Measurements from ENCODE around the gene SLC52A3. TPM values are rescaled to one million over a fixed set of nuclear protein-coding genes. Genes with fewer than 3 reads are reported as not detected.
"Not testable (repeated sequence)": the region's sequence is repeated elsewhere in the genome, so short reads cannot be mapped to it uniquely, and the experiment has no call there.

SLC52A3 gene
- total RNA-seq, 1 donor from 2014 or later: 0.46 TPM

DNA sequence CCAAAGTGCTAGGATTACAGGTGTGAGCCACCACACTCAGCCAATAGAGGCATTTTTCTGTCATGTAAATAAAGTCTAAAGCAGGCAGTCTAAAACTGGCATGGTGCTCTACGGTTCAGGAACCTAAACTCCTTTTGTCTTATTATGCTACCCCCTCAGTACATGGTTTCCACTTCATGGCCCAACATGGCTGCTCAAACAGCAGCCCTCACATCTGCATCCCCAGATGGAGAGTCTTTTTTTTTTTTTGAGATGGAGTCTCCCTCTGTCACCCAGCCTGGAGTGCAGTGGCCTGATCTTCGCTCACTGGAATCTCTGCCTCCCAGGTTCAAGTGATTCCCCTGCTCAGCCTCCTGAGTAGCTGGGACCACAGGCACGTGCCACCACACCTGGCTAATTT lies 38.3 kb downstream of the SLC52A3 start:
- H3K4me3 ChIP-seq (ENCODE audit: low read depth, low read length): no peak overlapping the region
- no peak for DNase-seq (ENCODE audit: low read depth)
- TF ChIP-seq, protein P1, sequence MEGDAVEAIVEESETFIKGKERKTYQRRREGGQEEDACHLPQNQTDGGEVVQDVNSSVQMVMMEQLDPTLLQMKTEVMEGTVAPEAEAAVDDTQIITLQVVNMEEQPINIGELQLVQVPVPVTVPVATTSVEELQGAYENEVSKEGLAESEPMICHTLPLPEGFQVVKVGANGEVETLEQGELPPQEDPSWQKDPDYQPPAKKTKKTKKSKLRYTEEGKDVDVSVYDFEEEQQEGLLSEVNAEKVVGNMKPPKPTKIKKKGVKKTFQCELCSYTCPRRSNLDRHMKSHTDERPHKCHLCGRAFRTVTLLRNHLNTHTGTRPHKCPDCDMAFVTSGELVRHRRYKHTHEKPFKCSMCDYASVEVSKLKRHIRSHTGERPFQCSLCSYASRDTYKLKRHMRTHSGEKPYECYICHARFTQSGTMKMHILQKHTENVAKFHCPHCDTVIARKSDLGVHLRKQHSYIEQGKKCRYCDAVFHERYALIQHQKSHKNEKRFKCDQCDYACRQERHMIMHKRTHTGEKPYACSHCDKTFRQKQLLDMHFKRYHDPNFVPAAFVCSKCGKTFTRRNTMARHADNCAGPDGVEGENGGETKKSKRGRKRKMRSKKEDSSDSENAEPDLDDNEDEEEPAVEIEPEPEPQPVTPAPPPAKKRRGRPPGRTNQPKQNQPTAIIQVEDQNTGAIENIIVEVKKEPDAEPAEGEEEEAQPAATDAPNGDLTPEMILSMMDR (conservative IDR thresholded peaks at IDR 0.05; ENCODE audit: low read depth, low read length): no peak

DNA sequence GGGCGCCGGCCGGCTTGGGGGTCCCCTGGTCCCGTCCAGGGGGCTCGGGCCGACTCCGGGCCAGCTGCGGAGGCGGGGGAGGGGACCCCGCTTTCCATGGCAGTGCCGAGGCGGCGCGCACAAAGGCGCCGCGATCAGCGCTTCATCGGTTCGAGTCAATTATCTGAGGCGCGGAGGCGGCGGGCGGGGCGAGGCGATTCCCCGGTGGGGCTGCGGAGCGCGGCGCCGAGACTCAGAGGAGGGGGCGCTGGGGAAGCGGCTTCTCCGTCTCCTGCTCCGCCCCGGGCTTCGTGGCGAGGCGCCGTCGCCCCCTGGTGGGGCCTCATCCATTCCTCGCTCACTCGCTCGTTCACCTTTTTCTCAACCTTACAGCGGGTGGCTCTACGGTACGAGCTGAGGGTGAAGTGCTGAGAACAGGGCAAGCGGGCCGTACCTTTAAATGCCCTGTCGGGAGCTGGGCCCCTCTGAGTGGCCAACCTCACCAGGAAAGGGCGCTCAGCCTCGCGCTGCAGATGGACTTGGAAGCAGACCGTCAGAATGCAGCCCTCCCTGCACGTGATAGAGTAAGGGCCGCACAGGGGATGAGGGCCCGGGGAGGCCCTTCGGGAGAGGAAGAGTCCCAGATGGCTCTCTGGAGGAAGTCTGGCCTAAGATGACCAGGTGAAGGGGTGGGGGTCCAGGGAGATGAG lies 39.9 kb downstream of the SLC52A3 start:
- DNase-seq (ENCODE audit: low read depth): no peak
- TF ChIP-seq, protein P1 (conservative IDR thresholded peaks at IDR 0.05; ENCODE audit: low read depth, low read length): peak; percentile 61
- peak overlapping the region; percentile 52 for H3K4me3 ChIP-seq (ENCODE audit: low read depth, low read length)

DNA sequence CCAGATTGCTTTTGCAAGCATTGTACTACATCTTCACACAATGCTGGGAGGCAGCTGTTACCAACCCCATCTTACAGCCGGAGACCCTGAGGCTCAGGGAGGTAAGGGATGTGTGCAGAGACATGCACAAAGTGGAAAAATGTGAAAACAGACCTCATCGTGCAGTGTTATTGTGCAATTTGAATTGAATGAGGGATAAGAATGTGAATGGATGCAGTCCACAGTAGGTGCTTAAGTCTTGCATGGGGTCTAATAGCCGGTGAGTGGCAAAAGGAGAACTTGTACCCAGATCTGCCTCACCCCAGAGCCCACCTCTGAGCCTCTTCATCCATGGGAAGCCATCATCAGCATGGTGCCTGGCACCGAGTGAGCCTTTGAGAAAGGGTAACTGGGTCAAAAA lies 42.1 kb downstream of the SLC52A3 start:
- H3K4me3 ChIP-seq (ENCODE audit: low read depth, low read length): no peak overlapping the region
- DNase-seq (ENCODE audit: low read depth): no peak
- TF ChIP-seq, protein P1 (conservative IDR thresholded peaks at IDR 0.05; ENCODE audit: low read depth, low read length): no peak

DNA sequence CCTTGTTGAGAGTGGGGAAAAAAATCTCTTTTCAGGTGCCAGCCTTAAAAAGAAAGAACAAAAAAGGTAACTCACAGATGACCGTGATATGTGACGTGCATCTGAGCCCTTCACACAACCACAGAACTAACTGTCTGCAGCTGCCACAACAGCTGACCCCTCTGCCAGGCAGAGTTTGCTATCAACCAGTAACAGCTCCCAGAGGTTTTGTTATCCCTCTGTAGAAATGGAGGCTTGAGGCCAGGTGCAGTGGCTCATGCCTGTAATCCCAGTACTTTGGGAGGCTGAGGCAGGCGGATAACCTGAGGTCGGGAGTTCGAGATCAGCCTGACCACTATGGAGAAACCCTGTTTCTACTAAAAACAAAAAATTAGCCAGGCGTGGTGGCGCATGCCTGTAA lies 42.8 kb downstream of the SLC52A3 start:
- no peak overlapping the region for H3K4me3 ChIP-seq (ENCODE audit: low read depth, low read length)
- TF ChIP-seq, protein P1 (conservative IDR thresholded peaks at IDR 0.05; ENCODE audit: low read depth, low read length): no peak
- no peak for DNase-seq (ENCODE audit: low read depth)

DNA sequence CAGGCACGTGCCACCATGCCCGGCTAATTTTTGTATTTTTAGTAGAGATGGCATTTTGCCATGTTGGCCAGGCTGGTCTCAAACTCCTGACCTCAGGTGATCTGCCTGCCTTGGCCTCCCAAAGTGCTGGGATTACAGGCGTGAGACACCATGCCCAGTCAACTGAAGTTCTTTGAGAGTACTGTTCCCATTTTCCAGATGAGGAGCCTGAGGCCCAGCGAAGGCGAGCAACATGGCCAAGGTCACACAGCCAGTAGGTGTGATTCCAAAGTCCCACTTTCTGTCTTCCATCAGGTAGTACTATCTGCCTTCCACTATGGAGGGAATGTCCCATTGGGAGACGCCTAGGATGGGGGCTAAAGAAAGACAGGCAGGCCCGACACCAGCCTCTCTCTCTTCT lies 43.5 kb downstream of the SLC52A3 start:
- H3K4me3 ChIP-seq (ENCODE audit: low read depth, low read length); DNase-seq (ENCODE audit: low read depth): not testable (repeated sequence)

DNA sequence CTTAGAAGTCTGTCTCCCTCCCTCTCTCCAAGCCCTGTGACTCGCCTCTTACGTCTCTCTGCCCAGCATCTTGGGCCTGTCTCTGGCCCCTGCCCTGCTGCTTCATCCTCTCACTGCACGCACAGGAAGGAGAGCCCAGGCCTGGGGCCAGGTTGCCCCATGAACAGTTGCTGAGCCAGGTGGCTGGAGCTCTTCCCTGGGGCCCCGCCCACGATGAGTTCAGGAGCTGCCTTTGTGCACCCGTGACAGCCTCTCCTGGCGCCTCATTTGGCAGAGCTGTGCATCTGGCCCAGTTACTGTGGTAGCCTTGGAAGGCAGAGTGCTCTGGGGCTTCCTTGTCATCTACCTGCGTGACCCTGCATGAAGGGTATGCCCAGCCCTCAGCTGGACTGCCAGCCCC lies 44.5 kb downstream of the SLC52A3 start:
- H3K4me3 ChIP-seq (ENCODE audit: low read depth, low read length): no peak overlapping the region
- TF ChIP-seq, protein P1 (conservative IDR thresholded peaks at IDR 0.05; ENCODE audit: low read depth, low read length): no peak
- no peak for DNase-seq (ENCODE audit: low read depth)

DNA sequence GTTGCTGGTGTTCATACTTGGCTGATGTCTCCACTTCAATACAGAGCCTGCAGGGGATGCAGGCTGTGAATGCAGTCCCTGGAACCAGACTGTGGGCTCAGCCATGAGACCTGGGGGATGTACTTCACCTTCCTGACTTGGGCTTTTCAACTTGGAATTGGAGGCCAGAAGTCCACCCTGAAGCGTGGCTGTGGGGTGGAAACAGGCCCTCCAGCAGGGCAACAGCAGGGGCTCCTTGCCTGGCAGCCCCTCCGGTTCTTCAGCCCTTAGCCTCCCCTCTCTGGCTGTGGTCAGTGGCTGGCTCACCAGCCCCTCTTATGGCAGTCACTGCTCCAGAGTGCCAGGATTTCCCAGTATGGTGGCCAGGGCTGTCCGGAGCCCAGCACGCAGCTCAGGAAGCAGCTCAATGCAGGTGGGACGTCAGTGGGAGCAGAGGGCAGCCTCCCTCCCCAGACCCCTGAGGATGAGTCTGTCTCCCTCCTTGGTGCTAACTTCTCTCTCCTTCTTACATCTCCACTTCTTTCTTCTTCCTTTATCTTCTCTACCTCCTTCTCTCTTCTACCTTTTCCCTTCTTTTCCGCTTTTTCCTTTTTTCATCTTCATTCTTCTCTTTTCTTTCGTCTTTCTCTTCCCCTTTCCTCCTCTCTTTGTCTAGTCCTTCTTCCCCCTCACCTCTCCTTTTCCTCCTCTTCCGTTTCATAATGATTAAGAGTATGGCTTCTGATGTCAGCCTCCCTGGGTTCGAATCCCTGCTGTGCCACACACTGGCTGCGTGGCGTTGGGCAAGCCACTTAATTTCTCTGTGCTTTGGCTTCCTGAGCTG lies 45.3 kb downstream of the SLC52A3 start:
- TF ChIP-seq, protein P1 (conservative IDR thresholded peaks at IDR 0.05; ENCODE audit: low read depth, low read length): no peak
- H3K4me3 ChIP-seq (ENCODE audit: low read depth, low read length): no peak overlapping the region
- DNase-seq (ENCODE audit: low read depth): no peak
